ENCODE data around the gene DIABLO.
"Not testable (repeated sequence)": the region's sequence is repeated elsewhere in the genome, so short reads cannot be mapped to it uniquely, and the experiment has no call there.

The DIABLO gene

GRCh38 chr12:122225683-122226365, at the start of gene DIABLO:
Gene DIABLO, minus strand, starts transcription at chr12:122226052. Its CDS starts 38 bp downstream, at chr12:122226014.
- peak; percentile 99 for DNase-seq

GRCh38 chr12:122275459-122275858, 49.6 kb upstream of the DIABLO start:
- DNase-seq = no peak

GRCh38 chr12:122266230-122266901, 40.5 kb upstream of the DIABLO start, which contains the start of gene VPS33A:
Gene VPS33A, minus strand, starts transcription at chr12:122266494. Its CDS starts 86 bp downstream, at chr12:122266408.
- DNase-seq = peak; percentile 96

- DNase-seq = peak; percentile 63
Observed at GRCh38 chr12:122265886-122266229, 40.0 kb upstream of the DIABLO start.

GRCh38 chr12:122265476-122265875, 39.6 kb upstream of the DIABLO start:
- no peak for DNase-seq

- not testable (repeated sequence) for DNase-seq
Observed at GRCh38 chr12:122260735-122261134, 34.9 kb upstream of the DIABLO start.

GRCh38 chr12:122258939-122259338, 33.1 kb upstream of the DIABLO start:
- not testable (repeated sequence) for DNase-seq

GRCh38 chr12:122258462-122258861, 32.6 kb upstream of the DIABLO start:
- DNase-seq = not testable (repeated sequence)

GRCh38 chr12:122250536-122250935, 24.7 kb upstream of the DIABLO start:
- no peak for DNase-seq

- peak; percentile 68 for DNase-seq
Observed at GRCh38 chr12:122250047-122250446, 24.2 kb upstream of the DIABLO start.

GRCh38 chr12:122245553-122245952, 19.7 kb upstream of the DIABLO start:
- DNase-seq = no peak

- no peak for DNase-seq
Observed at GRCh38 chr12:122244565-122245371, 18.9 kb upstream of the DIABLO start.

GRCh38 chr12:122243965-122244364, 18.1 kb upstream of the DIABLO start:
- no peak for DNase-seq

- DNase-seq = no peak
Observed at GRCh38 chr12:122238861-122239260, 13.0 kb upstream of the DIABLO start.

- no peak for DNase-seq
Observed at GRCh38 chr12:122235741-122236140, 9.9 kb upstream of the DIABLO start.

- DNase-seq = no peak
Observed at GRCh38 chr12:122232691-122233090, 6.8 kb upstream of the DIABLO start.

GRCh38 chr12:122230798-122231197, 4.9 kb upstream of the DIABLO start:
- DNase-seq = no peak

GRCh38 chr12:122228092-122228491, 2.2 kb upstream of the DIABLO start:
- no peak for DNase-seq

- DNase-seq = no peak
Observed at GRCh38 chr12:122227341-122227740, 1.5 kb upstream of the DIABLO start.

GRCh38 chr12:122226366-122227125, 694 bp upstream of the DIABLO start:
- peak; percentile 49 for DNase-seq

- no peak for DNase-seq
Observed at GRCh38 chr12:122216445-122216844, 9.4 kb downstream of the DIABLO start.

- DNase-seq = peak; percentile 33
Observed at GRCh38 chr12:122215771-122216170, 10.1 kb downstream of the DIABLO start.

Data from NCI-H2171 treated with DMSO at 0.1 percent for 48 hours (cell line).